Hindlimb muscle (tissue), 1 donor: ENCODE measurements around the gene SLC6A9. TPM values are rescaled to one million over a fixed set of nuclear protein-coding genes. Genes with fewer than 3 reads are reported as not detected.

Source experiments
- DNase-seq: peaks from one replicate; pipeline ENCODE4 v3.0.0-alpha.2; 2013
- polyA plus RNA-seq: library from polyadenylated mRNA; unstranded; fragments of 120-200 nt; gene quantifications from one replicate; pipeline ENCODE4 v1.2.1, GENCODE V29; 2013; ENCODE audit not compliant: insufficient read length

The SLC6A9 gene
- 5.1 TPM for polyA plus RNA-seq

DNA sequence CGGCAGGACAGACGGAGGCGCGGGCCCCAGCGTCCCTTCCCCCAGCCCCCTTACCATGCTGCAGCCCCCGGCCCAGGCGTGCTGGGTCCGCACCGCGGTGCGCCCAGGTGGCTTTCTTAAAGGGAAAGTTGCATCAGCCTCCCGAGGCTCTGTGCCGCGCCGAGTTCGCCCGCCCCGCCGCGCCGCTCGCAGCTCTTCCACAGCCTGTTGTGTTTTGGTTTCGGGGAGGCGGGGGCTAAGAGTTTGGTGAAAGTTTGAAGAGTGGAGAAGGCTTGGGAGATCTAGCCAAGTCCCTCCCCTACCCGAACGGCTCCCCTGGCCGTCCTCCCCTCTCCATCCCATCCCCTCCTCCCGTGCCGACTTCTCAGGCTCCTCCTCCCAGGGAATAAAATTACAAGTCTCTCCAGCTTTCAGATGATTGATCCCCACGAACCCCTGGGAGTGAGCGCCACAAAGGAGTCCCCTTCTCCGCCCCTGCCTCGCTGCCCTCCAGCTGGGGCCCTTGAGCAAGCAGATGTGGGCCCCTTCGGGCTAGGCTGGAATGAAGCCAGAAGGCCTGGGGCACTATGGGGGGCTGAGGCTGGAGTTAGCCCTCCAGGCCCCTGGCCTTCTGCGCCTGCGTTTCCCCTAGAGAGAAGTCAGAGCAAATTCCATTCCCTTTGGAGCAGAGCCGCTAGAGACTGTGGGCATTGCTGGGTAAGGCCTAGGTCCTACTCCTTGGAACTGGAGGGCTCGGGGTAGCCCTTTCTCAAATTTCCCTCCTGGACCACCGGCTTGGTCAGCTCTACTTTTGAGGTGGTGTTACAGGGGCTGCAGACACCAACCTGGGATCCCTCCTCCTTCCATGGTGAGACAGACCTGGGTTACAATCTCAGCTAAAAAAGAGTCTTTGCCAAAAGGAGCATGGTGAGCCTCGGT lies at the start of gene SLC6A9:
Gene SLC6A9 (minus strand): TSS at position 211 of the 918 bp plus-strand sequence. CDS start 7,185 bp downstream, outside the sequence.
- peak; percentile 64 for DNase-seq

DNA sequence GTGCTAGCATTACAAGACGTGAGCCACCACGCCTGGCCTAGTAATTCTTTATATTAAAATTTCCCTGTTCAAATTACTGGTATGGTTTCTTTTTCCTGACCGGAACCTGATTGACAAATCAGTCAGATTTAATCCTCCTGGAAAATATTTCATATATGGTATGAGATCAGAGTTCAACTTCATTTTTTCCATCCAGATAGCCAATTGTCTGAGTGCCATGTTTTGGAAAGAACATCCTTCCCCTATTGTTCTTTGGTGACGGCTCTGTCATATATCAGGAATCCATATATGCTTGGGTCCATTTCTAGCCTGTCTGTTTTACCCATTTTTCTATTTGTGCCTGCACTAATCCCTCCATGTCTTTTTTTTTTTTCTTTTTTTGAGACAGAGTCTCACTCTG lies 48.3 kb upstream of the SLC6A9 start:
- peak; percentile 18 for DNase-seq

DNA sequence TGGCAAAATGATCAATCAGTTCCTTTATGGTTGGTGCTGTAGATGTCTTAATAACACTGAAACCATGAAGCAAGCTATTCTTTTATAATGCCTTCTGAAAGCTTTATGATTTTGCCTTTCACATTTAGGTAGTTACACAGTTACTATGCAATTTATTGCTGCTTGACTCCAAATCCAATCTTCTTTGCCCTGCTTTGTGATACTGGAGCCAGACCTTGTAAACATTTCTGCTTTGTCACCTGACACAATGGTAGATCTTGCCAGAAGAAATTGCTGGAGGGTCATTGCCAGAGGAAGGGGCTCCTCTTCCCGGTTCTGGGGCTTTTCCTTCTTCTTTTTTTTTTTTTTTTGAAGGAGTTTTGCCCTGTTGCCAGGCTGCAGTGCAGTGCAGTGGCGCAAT lies 46.8 kb upstream of the SLC6A9 start:
- no peak for DNase-seq

DNA sequence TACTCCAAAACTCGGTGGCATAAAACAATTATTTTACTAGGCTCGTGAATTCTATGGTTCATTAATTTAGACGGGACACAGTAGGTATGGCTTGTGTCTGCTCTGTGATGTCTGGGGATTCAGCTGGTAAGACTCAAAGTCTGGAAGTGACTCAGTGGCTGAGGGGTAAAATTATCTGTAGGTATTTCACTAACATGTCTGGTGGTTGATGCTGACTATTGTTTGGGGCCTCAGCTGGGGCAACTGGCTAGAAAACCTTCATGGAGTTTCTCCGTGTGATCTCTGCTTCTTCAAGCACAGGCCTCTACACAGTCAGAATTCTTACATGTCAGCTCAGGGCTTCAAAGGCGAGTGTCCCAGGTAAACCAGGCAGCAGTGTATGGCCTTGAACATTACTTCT lies 46.2 kb upstream of the SLC6A9 start:
- no peak for DNase-seq

DNA sequence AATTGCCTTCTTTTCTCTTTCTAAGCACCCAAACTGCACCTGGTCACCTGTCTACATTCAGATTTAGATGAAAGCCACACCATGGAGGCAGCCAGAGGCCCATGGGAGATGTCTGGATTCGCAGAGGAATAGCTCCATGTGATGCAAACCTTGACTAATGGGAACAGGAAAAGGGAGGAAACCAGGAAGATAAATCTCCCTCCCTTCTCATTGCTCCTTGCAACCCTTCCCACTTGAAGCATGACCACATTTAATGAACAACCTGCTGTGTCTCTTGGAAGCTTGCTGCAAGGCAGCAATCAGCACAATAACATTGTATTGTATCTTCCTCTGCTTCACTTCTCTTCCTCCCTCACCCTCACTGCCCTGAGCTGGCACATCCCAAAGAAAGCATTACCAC lies 44.8 kb upstream of the SLC6A9 start:
- DNase-seq = no peak

DNA sequence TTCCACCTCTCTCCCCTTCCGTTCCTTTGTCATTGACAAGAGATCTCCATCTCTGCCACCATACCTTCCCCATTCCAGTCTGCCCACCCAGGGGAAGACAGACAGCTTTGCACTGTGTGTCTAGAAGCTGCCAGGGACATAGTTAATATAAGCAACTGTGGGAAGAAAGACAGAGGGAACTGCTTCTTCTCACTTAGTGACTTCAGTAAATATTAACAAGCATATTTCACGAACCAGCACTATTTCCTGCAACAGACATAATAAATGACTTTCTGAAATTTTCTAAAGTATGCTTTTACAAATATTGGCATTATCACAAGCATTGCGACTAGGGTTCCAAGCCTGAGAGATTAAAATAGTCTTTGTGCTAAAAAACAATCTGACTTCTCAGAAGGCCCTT lies 43.2 kb upstream of the SLC6A9 start:
- DNase-seq = no peak

DNA sequence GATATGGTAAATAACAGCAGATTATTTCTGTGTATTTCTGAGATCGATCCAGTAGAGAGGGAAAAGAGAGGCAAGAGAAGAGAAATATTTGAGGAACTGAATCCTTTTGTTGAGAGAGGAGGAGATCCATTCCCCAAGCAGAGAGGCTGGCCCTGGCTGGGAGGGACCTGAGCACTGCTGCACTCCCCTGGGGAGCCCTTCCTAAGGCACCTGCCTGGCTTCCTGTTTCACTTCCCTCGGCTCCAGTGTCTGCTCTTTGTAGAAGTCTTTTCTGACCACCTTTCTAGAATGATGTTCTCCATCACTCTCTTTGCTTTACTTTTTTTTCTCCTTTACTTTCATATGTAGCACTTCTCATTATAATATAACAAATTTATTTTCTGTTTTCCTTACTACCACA lies 42.3 kb upstream of the SLC6A9 start:
- DNase-seq = no peak

DNA sequence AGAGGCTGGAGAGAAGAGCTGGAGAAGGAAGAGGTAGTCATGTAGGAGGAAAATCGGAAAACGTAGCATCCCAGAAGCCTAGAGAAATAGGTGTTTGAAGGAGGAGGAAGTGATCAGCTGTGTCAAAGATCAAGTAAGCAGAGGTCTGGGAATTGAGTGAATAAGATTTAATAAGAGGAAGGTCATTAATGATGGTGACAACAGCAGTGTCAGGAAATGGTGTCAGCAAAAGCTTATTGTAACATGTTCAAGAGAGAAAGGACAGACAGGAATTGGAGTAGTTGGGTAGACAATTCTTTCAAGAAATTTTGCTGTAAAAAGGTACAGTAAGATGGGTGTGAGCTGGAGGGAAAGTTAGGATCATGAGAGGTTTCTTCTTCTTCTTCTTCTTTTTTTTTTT lies 41.6 kb upstream of the SLC6A9 start:
- no peak for DNase-seq

DNA sequence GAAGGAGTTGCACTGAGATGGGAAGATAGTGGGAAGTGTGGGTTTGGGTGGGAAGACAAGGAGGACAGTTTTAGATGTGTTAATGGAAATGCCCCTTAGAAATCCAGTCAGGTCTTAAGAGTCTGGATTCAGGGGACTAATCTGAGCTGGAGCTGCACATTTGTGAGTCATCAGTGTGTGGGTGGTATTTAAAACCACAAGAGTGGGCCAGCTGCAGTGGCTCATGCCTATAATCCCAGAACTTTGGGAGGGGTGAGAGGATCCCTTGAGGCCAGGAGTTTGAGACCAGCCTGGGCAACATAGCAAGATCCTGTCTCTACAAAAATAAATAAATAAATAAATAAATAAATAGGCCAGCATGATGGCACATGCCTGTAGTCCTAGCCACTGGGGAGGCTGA lies 40.9 kb upstream of the SLC6A9 start:
- no peak for DNase-seq

DNA sequence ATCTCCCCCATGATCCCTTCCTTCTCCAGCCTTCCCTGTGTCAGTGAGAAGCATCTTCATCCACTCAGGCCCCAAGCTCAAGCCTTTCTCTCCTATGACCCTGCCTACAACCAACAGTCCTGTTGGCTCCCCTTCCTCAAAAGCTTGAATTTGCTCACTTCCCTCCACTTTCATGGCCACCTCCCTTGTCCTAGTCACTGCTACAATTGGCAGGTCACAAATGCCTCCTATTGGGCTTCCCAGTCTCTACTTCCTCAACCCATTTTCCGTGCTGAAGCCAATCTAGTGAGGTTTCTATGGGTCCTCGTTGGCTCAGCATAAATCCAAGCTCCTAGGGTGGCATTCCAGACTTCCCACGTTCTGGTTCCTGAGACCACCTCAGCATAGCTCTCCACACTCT lies 40.2 kb upstream of the SLC6A9 start:
- no peak for DNase-seq

DNA sequence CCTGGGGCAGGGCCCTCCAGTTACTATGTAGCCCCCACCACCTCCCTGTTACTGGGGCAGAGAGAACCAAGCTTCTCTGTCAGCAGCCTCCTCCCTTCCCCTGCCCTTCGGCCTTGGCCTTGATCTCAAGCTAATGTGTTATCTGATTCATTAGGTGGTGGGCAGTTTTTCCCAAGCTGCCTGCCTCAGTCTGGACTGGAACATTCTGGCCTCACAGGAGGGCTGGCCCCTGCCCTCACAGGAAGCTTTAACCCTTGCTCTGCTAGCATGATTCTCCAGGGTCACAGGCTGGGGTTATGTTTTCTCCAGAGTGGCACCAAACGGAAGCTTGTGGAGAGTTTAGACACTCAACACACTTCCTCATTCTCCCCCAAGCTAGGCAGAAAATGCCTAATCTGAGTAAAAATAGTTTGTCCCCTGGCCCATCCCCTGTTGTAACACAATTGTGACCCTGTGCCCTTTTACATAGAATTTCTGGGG lies 37.2 kb upstream of the SLC6A9 start:
- no peak for DNase-seq

DNA sequence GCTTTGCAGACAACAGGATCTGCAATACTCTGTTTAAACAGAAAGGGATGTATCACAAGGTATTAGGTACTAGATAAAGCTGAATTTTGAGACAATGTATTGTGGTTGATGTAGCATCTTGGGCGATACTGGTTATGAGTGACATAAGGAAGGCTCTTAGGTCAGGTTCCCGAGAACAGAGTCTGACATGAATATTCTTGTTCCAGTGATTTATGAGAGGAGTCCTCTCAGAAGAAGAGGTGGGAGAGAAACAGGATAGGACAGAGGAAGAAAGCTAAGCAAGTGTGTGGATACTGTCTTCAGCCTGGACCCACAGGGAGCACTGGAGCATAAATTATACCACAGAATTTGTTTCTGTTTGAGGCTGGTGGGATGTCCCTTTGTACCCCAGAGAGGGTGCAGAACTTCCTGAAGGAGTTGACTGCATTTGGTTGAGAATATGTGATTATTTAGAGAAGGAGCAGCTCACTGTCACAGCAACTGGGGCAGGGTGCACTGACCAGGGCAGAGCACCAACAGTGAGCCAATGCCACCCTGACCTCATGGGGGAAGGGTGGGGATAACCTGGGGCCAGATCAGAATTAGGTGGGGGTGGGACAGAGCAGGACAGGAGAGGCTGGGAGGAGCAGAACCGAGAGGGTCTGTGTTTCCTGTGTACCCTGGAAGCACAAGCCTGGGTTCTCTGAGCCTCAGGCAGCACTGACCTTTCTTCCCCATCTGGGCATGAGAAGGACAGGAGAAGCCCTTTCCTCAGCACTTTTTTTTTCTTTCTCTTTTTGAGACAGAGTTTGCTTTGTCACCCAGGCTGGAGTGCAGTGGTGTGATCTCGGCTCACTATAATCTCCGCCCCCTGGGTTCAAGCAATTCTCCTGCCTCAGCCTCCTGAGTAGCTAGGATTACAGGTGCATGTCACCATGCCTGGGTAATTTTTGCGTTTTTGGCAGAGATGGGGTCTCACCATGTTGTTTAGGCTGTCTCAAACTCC lies 36.3 kb upstream of the SLC6A9 start:
- DNase-seq = no peak

DNA sequence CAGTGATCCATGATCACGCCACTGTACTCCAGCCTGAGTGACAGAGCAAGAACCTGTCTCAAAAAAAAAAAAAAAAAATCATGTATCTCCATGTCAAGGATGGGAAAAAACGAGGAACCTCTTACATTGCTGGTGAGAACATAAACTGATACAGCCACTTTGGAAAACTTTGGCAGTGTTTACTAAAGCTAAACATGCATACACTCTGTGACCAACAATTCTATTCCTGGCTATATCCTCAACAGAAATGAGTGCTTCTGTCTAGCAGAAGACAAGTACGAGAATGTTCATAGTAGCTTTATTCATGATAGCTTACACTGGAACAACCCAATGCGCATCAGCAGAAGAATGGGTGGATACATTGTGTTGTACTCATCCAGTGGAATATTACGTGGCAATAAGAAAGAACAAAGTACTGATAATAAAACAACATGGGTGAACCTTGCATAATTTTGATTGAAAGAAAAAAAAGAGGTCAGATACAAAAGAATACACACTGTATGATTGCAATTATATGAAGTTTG lies 31.5 kb upstream of the SLC6A9 start:
- DNase-seq = no peak

DNA sequence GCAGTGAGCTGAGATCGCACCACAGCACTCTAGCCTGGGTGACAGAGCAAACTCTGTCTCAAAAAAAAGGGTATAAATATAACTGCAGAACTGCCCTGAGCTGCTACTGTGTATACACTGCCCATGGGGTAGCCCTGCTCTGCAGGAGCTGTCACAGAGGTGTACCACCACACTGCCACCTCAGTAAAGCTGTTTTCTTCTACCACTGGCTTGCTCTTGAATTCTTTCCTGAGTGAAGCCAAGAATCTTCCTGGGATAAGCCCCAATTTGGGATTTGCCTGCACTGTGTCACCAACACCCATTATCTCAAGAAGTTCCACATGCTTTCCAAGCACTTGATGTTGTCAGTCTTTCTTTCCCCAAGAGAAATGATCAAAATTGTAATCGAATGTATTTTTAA lies 30.6 kb upstream of the SLC6A9 start:
- DNase-seq = no peak

DNA sequence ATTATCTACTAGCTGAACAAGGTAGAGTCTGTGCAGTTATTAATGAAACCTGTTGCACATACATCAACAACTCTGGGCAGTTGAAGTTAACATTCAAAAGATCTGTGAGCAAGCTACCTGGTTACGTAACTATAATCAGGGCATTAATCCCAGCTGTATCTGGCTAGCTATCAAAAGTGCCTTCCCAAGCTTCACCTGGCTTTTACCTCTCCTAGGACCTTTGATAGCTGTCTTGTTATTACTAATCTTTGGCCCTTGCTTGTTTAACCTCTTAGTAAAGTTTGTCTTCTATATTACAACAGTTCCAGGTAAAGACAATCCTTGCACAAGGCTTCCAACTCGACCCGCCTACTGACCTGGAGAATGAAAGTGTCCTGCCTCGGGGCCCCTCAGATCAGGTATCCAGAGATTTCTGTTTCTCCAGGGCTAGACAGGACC lies 29.6 kb upstream of the SLC6A9 start:
- no peak for DNase-seq

DNA sequence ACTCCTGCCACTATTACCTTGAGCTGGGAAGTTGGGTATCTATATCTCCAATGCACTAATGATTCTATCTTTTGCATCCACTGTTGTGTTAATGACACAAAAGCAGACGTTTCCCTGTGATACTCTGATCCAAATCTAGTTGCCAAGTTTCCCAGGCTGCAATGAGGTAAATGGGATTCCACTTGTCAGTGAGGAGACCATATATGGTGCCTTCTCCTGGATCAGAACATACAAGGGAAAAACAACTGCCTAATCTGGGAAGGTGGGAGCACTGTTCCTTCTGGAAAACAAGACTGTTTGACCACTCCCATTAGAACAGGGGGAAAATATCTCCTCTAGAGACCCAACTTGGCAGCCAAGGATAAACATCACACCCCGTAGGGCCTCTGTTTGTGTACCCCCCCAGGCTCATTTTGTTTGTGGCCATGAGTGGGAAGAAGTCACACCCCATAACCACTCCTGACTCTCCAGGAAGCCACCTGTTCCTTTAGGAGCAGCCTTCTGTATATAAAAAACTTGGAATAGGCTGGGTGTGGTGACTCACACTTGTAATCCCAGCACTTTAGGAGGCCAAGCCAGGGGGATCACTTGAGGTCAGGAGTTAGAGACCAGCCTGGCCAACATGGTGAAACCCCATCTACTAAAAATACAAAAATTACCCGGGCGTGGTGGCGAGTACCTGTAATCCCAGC lies 28.5 kb upstream of the SLC6A9 start:
- DNase-seq = no peak

DNA sequence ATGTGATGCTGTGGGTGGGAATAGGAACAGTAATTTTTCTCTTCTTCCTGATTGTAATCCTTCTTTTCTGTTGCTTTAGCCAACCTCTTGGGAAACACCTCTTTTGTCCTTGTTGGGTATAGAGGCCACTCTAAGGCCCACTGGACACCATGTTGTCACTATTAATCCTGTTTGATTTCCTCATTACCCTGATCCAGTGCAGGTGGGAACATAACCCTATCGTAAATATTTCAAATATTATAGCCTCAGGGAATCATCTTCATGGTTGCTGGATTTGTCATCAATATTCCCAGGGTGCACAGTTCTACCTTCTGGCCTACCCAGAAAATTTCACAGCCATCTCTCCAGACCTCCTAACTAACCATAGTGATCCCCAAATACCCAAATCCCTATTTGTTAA lies 27.9 kb upstream of the SLC6A9 start:
- DNase-seq = no peak

DNA sequence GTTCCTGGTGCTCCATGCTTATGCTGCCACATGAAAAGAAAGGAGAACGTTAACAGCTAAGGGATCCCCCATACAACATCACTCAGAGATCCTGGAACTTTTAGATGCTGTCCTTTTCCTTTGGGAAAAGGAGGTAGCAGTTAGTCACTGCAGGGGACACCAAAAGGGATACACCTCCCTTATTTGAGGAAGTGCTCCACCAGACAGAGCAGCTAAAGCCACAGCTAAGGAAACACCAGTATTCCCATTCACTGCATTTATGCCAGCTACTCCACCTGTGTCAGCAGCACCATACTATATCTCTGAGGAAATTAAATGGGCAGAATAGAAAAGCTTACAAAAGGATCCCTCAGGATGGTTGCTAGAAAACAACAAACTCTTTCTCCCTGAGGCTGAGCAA lies 26.0 kb upstream of the SLC6A9 start:
- DNase-seq = no peak

DNA sequence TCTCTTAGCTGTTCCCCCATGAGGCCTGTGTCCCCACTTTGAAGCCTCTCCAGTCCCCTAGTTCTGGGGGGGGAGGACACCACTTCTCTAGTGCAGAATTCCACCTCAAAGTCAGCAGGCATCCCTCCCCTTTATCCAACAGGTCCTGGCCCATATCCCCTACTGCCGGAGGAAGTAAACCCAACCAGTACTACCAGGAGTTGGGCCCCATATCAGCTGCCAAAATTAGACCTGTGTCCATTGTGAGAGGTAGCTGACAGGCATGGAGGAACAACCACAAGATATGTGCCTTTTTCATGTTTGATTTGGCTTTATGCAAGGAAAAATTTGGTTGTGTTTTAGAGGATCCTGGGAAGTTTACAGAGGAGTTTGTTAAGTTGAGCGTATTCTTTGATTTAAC lies 22.1 kb upstream of the SLC6A9 start:
- no peak for DNase-seq

DNA sequence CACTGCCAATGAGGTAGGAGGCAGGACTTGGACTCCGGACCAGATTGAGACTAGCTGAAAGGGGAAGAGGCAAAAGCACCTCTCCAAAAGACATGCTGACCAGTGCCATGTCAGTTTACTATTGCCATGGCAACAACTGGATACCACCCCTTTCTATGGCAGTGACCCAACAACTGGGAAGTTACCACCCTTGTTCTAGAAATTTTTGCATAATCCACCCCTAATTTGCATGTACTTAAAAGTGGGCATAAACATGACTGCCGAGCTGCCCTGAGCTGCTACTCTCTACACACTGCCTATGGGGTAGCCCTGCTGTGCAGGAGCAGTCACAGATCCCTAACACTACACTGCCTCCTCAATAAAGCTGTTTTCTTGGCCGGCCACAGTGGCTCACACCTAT lies 19.0 kb upstream of the SLC6A9 start:
- DNase-seq = peak; percentile 23

DNA sequence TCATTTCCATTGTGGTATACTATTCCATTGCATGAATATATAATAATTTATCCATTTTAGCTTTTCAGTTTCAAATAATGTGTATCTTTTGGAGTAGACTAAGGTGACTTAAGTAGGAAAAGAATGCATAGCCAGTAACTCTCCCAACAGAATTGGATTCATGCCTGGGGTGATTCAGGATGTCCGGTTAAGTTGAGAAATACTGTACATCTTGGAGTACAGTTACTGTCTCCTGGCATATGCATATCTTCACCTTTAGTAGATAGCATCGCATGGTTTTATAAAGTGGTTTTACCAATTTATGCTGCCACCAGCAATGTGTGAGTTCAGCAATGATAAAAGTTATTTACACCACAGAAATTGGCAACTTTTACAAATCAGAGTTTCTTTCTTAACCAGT lies 18.6 kb upstream of the SLC6A9 start:
- DNase-seq = peak; percentile 59

DNA sequence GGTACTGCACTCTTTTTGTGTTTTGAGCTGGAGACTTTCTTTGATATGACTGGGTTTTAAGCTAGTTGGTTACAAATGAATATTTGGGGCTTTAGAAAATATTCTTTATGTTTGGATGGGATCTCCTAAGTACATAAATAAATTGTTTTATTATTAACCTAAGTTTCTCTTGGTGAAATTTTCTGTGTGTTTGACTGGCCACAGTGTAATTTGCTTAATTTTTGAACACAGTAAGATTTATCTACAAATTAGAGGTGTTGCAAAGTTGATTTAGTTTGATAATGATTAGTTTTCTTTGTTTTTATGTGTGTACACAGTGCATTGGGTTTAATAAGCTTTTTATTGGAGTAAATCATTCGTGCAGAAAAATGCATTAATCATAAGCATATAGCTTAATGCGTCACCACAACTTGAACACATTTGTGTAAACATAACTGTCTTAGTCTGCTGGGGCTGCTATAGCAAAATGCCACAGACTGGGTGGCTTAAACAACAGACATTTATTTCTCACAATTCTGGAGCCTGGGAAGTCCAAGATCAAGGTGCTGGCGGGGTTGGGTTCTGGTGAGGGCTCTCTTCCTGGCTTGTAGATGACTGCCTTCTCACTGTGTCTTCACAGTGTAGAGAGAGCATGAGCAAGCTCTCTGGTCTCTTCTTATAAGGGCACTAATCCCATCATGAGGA lies 17.4 kb upstream of the SLC6A9 start:
- DNase-seq = no peak
